ENCODE data around the gene FUNDC1. TPM values are rescaled to one million over a fixed set of nuclear protein-coding genes. Genes with fewer than 3 reads are reported as not detected.

The FUNDC1 gene
- total RNA-seq, 1 experiment from 2014 or later = 17.0 TPM

- ChIA-PET RAD21 (ENCODE audit: low non-redundant PET in 1 of 2, low total read pairs in 2 of 2, uncharacterized antibody in 2 of 2, unreplicated experiment in 2 of 2) (no interaction called here), POLR2A (no interaction called here)
- no peak overlapping the region for H3K4me2 ChIP-seq (ENCODE audit: low read length)
These were observed 48.3 kb downstream of the FUNDC1 start for GRCh38 chrX:44494357-44494756.

More at GRCh38 chrX:44494357-44494756, 48.3 kb downstream of the FUNDC1 start:
- Histone ChIP-seq H2AFZ (ENCODE audit: low read depth, low read length, poor library complexity, severe bottlenecking) (no peak overlapping the region), H3K9me2 (ENCODE audit: insufficient read depth) (no peaks in the 10 kb centered on the region), H3K9me3 (ENCODE audit: control insufficient read depth in 1 of 2, insufficient read depth in 1 of 2, low read depth in 1 of 2, low read length in 2 of 2) (no peaks in the 10 kb centered on the region), H3K27ac (ENCODE audit: low read depth, low read length) (no peak overlapping the region), H3K9ac (ENCODE audit: low read length) (no peak overlapping the region), H3K36me3 (ENCODE audit: control insufficient read depth in 1 of 2, insufficient read depth in 2 of 2, low read length in 2 of 2) (no peaks in the 10 kb centered on the region), H3K79me2 (ENCODE audit: insufficient read depth, low read length) (no peaks in the 10 kb centered on the region), H3K4me3 (replicated peaks in 1 of 2; ENCODE audit: low read depth in 1 of 2, low read length in 2 of 2) (no peak overlapping the region), H4K20me1 (ENCODE audit: insufficient read depth) (no peaks in the 10 kb centered on the region), H3K4me1 (ENCODE audit: control insufficient read depth in 1 of 2, insufficient read depth in 2 of 2, low read length in 2 of 2) (no peaks in the 10 kb centered on the region), H3K27me3 (ENCODE audit: insufficient read depth, low read length) (no peaks in the 10 kb centered on the region)
- intact Hi-C loops (cut with micrococcal nuclease) = no loop called here
- no peak for DNase-seq (ENCODE audit: low read depth, low spot score)
- CTCF ChIA-PET = no interaction called here
- TF ChIP-seq EGR1 (IDR thresholded peaks at IDR 0.05; ENCODE audit: low read depth) = no peak
- no peak for TF ChIP-seq RAD21 (IDR thresholded peaks at IDR 0.05; ENCODE audit: low read depth)
- no peak for TF ChIP-seq POLR2A (IDR thresholded peaks at IDR 0.05; ENCODE audit: borderline replicate concordance, extremely low read depth, insufficient read depth, insufficient read length)
- TF ChIP-seq, protein P1, sequence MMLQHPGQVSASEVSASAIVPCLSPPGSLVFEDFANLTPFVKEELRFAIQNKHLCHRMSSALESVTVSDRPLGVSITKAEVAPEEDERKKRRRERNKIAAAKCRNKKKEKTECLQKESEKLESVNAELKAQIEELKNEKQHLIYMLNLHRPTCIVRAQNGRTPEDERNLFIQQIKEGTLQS (IDR thresholded peaks at IDR 0.05) = no peak
- no peak for TF ChIP-seq SIN3A (IDR thresholded peaks at IDR 0.05; ENCODE audit: low read depth)
- no peak for TF ChIP-seq ZBTB33 (IDR thresholded peaks at IDR 0.05; ENCODE audit: extremely low read depth, insufficient replicate concordance, low read length)
- TF ChIP-seq EZH2 (IDR thresholded peaks at IDR 0.05) = no peak
- TF ChIP-seq CEBPB (IDR thresholded peaks at IDR 0.05; ENCODE audit: low read depth) = no peak
- TF ChIP-seq POLR2AphosphoS5 (IDR thresholded peaks at IDR 0.05; ENCODE audit: low read depth, low read length) = no peak
- TF ChIP-seq ZNF274 (IDR thresholded peaks at IDR 0.05; ENCODE audit: low read depth, low read length) = no peak
- TF ChIP-seq MAX (IDR thresholded peaks at IDR 0.05) = no peak
- TF ChIP-seq SP1 (IDR thresholded peaks at IDR 0.05; ENCODE audit: low read depth) = no peak
- TF ChIP-seq, protein P2, sequence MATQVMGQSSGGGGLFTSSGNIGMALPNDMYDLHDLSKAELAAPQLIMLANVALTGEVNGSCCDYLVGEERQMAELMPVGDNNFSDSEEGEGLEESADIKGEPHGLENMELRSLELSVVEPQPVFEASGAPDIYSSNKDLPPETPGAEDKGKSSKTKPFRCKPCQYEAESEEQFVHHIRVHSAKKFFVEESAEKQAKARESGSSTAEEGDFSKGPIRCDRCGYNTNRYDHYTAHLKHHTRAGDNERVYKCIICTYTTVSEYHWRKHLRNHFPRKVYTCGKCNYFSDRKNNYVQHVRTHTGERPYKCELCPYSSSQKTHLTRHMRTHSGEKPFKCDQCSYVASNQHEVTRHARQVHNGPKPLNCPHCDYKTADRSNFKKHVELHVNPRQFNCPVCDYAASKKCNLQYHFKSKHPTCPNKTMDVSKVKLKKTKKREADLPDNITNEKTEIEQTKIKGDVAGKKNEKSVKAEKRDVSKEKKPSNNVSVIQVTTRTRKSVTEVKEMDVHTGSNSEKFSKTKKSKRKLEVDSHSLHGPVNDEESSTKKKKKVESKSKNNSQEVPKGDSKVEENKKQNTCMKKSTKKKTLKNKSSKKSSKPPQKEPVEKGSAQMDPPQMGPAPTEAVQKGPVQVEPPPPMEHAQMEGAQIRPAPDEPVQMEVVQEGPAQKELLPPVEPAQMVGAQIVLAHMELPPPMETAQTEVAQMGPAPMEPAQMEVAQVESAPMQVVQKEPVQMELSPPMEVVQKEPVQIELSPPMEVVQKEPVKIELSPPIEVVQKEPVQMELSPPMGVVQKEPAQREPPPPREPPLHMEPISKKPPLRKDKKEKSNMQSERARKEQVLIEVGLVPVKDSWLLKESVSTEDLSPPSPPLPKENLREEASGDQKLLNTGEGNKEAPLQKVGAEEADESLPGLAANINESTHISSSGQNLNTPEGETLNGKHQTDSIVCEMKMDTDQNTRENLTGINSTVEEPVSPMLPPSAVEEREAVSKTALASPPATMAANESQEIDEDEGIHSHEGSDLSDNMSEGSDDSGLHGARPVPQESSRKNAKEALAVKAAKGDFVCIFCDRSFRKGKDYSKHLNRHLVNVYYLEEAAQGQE (IDR thresholded peaks at IDR 0.05; ENCODE audit: low read depth) = no peak
- no peak for TF ChIP-seq TCF7L2 (IDR thresholded peaks at IDR 0.05; ENCODE audit: borderline replicate concordance, extremely low read depth, insufficient read depth, insufficient read length)
- no peak for TF ChIP-seq ELF1 (IDR thresholded peaks at IDR 0.05; ENCODE audit: borderline replicate concordance, low read depth)
- TF ChIP-seq YY1 (IDR thresholded peaks at IDR 0.05; ENCODE audit: extremely low read depth, insufficient replicate concordance, low read depth, low read length) = no peak
- TF ChIP-seq JUND (IDR thresholded peaks at IDR 0.05) = no peak
- no peak for TF ChIP-seq SRF (IDR thresholded peaks at IDR 0.05; ENCODE audit: low read depth)
- no peak for ATAC-seq
- BruUV-seq (replicated peaks) = no TSS peak
